Thymus (tissue), 11 donors: ENCODE results near the gene SLC22A31. TPM values are rescaled to one million over a fixed set of nuclear protein-coding genes. Genes with fewer than 3 reads are reported as not detected.

Experiments used
- DNase-seq, 9 donors: peaks; one replicate each; pipeline ENCODE4 v3.0.0-alpha.2; 2013; ENCODE audit warnings: low spot score in 9 of 9, low read depth in 6 of 9, missing footprints in 1 of 9
- H3K27ac ChIP-seq, 2 donors: one replicate each; pipeline ENCODE4 v1.5.1; 2013; ENCODE audit warnings: control low read depth in 1 of 2, low read depth in 1 of 2, low read length in 1 of 2, mild to moderate bottlenecking in 1 of 2, moderate library complexity in 1 of 2
- H3K27me3 ChIP-seq, 2 donors: one replicate each; pipeline ENCODE4 v1.5.1; 2013; ENCODE audit warnings: low read length in 1 of 2; ENCODE audit not compliant: control insufficient read depth in 2 of 2, insufficient read depth in 1 of 2
- H3K36me3 ChIP-seq, 2 donors: one replicate each; pipeline ENCODE4 v1.5.1; 2013; ENCODE audit warnings: low read length in 1 of 2, mild to moderate bottlenecking in 1 of 2, moderate library complexity in 1 of 2; ENCODE audit not compliant: control insufficient read depth in 2 of 2, insufficient read depth in 2 of 2
- H3K4me1 ChIP-seq, 2 donors: one replicate each; pipeline ENCODE4 v1.5.1; 2013; ENCODE audit warnings: low read length in 2 of 2; ENCODE audit not compliant: control insufficient read depth in 2 of 2, insufficient read depth in 2 of 2
- H3K4me3 ChIP-seq, 2 donors: one replicate each; pipeline ENCODE4 v1.5.1; 2013; ENCODE audit warnings: low read length in 2 of 2, control low read depth in 1 of 2, mild to moderate bottlenecking in 1 of 2
- H3K9me3 ChIP-seq, 2 donors: one replicate each; pipeline ENCODE4 v1.5.1; 2013; ENCODE audit warnings: low read length in 1 of 2, mild to moderate bottlenecking in 1 of 2; ENCODE audit not compliant: control insufficient read depth in 2 of 2, insufficient read depth in 1 of 2
- WGBS: extraction: QIAGEN DNeasy Blood & Tissue Kit; methylation state at CpG from one replicate; pipeline ENCODE4 v1.1.7; 2013; 5-methylcytosine and 5-hydroxymethylcytosine counted together
- polyA plus RNA-seq: library from polyadenylated mRNA; stranded (reverse); fragments of 200-250 nt; gene quantifications from one replicate; pipeline ENCODE4 v1.2.3, GENCODE V29; 2013
- total RNA-seq: library from RNA; stranded (reverse); fragments of 120-200 nt; gene quantifications from one replicate; pipeline ENCODE4 v1.2.4, GENCODE V29; 2013
- donor health status: healthy.

Gene SLC22A31
- total and polyA plus RNA-seq, 2 donors: 0.33 to 0.94 TPM

- no peak for DNase-seq
- H3K9me3 ChIP-seq: no peaks in the 10 kb centered on the region
- 97% methylated on average over 9 of the region's 9 CpGs for WGBS
- peaks cover 4 to 63% of the 10 kb centered on the region in 2 donors for H3K27me3 ChIP-seq
- H3K27ac ChIP-seq: no peak overlapping the region
- peaks cover 0 to 3% of the 10 kb centered on the region in 2 donors for H3K4me1 ChIP-seq
- H3K4me3 ChIP-seq: no peak overlapping the region
- no peaks in the 10 kb centered on the region for H3K36me3 ChIP-seq
Measured at GRCh38 chr16:89176717-89177116, 23.6 kb downstream of the SLC22A31 start.

GRCh38 chr16:89176147-89176690, 24.1 kb downstream of the SLC22A31 start:
- Histone ChIP-seq H3K9me3 (no peaks in the 10 kb centered on the region), H3K27ac (no peak overlapping the region), H3K4me3 (no peak overlapping the region), H3K27me3 (peaks cover 4 to 65% of the 10 kb centered on the region in 2 donors), H3K36me3 (no peaks in the 10 kb centered on the region), H3K4me1 (peaks cover 0 to 6% of the 10 kb centered on the region in 2 donors)
- DNase-seq: no peak
- 96% methylated on average over 27 of the region's 27 CpGs for WGBS

- Histone ChIP-seq H3K27me3 (peaks cover 4 to 72% of the 10 kb centered on the region in 2 donors), H3K4me3 (no peak overlapping the region), H3K27ac (no peak overlapping the region), H3K36me3 (no peaks in the 10 kb centered on the region), H3K4me1 (peaks cover 6 to 13% of the 10 kb centered on the region in 2 donors), H3K9me3 (peaks cover 0 to 6% of the 10 kb centered on the region in 2 donors)
- WGBS: 69% methylated on average over 20 of the region's 20 CpGs
- DNase-seq: no peak
Measured at GRCh38 chr16:89175280-89176146, 24.8 kb downstream of the SLC22A31 start.

- Histone ChIP-seq H3K4me1 (peaks cover 8 to 19% of the 10 kb centered on the region in 2 donors), H3K27ac (no peak overlapping the region), H3K27me3 (peaks cover 4 to 72% of the 10 kb centered on the region in 2 donors), H3K36me3 (no peaks in the 10 kb centered on the region), H3K9me3 (peaks cover 0 to 9% of the 10 kb centered on the region in 2 donors), H3K4me3 (no peak overlapping the region)
- WGBS: 93% methylated on average over 14 of the region's 14 CpGs
- DNase-seq: no peak
Measured at GRCh38 chr16:89174877-89175276, 25.5 kb downstream of the SLC22A31 start.

- 95% methylated on average over 23 of the region's 23 CpGs for WGBS
- Histone ChIP-seq H3K27ac (no peak overlapping the region), H3K4me1 (peaks cover 8 to 26% of the 10 kb centered on the region in 2 donors), H3K4me3 (no peak overlapping the region), H3K36me3 (no peaks in the 10 kb centered on the region), H3K9me3 (peaks cover 0 to 9% of the 10 kb centered on the region in 2 donors), H3K27me3 (peaks cover 4 to 74% of the 10 kb centered on the region in 2 donors)
- no peak for DNase-seq
Measured at GRCh38 chr16:89174055-89174827, 26.1 kb downstream of the SLC22A31 start.

- DNase-seq: no peak
- Histone ChIP-seq H3K4me3 (no peak overlapping the region), H3K27ac (no peak overlapping the region), H3K36me3 (no peaks in the 10 kb centered on the region), H3K9me3 (peaks cover 0 to 9% of the 10 kb centered on the region in 2 donors), H3K27me3 (peaks cover 4 to 77% of the 10 kb centered on the region in 2 donors), H3K4me1 (peaks cover 8 to 27% of the 10 kb centered on the region in 2 donors)
- WGBS: 92% methylated on average over 11 of the region's 11 CpGs
Measured at GRCh38 chr16:89173174-89173921, 27.0 kb downstream of the SLC22A31 start.

- Histone ChIP-seq H3K9me3 (peaks cover 0 to 9% of the 10 kb centered on the region in 2 donors), H3K36me3 (no peaks in the 10 kb centered on the region), H3K4me3 (no peak overlapping the region), H3K4me1 (peaks cover 8 to 33% of the 10 kb centered on the region in 2 donors), H3K27ac (no peak overlapping the region), H3K27me3 (peaks cover 4 to 72% of the 10 kb centered on the region in 2 donors)
- no peak for DNase-seq
- 89% methylated on average over 13 of the region's 13 CpGs for WGBS
Measured at GRCh38 chr16:89172528-89173173, 27.7 kb downstream of the SLC22A31 start.

GRCh38 chr16:89172171-89172527, 28.2 kb downstream of the SLC22A31 start:
- 90% methylated on average over 11 of the region's 11 CpGs for WGBS
- no peak overlapping the region for H3K4me3 ChIP-seq
- no peak for DNase-seq
- peaks cover 11 to 38% of the 10 kb centered on the region in 2 donors for H3K4me1 ChIP-seq
- H3K36me3 ChIP-seq: no peaks in the 10 kb centered on the region
- H3K9me3 ChIP-seq: peaks cover 0 to 10% of the 10 kb centered on the region in 2 donors
- peaks cover 4 to 68% of the 10 kb centered on the region in 2 donors for H3K27me3 ChIP-seq
- no peak overlapping the region for H3K27ac ChIP-seq
